Activated naive CD4-positive, alpha-beta T cell treated with Interleukin-2 at 50 U/mL for 16 hours (primary cell): ENCODE measurements around the gene SMIM44.

Experiments used
- DNase-seq: peaks from one replicate; pipeline ENCODE4 v3.0.0-alpha.2; 2020

The SMIM44 gene

GRCh38 chr19:3433313-3433712 is 49.9 kb downstream of the SMIM44 start:
- DNase-seq, result no peak
